ENCODE results near the gene SLC7A4. TPM values are rescaled to one million over a fixed set of nuclear protein-coding genes. Genes with fewer than 3 reads are reported as not detected.
A peak's percentile ranks its signal among the peaks of the same experiment; 100 is the strongest.

Gene SLC7A4
- total and polyA plus RNA-seq, 12 donors = 0.07 to 0.78 (median 0.17) TPM; not detected in 7

- Histone ChIP-seq H3K4me1 (peaks cover 15 to 39% (median 33%) of the 10 kb centered on the region in 9 donors), H3K27me3 (no peaks in the 10 kb centered on the region), H3K27ac (peak overlapping the region in 1 of 10 donors; percentile 54), H3K9me3 (no peaks in the 10 kb centered on the region), H3K36me3 (peaks cover 0 to 59% (median 29%) of the 10 kb centered on the region in 9 donors), H3K4me3 (peak overlapping the region in 2 of 10 donors; percentile 64 to 79)
- DNase-seq = no peak
- WGBS, 2 donors = 92 to 93% methylated on average over 27 of the region's 27 CpGs
- intact Hi-C loops (cut with DNase I) = loop anchor here in 4 of 10 donors (2.0 to 10.0 kb wide), 4 partner anchors 17 to 115 kb away; partner anchors contain the start of genes LZTR1 (in 2 of the 4), CRKL (in 1 of the 4) and LRRC74B (in 1 of the 4)
- TF ChIP-seq, protein P1, sequence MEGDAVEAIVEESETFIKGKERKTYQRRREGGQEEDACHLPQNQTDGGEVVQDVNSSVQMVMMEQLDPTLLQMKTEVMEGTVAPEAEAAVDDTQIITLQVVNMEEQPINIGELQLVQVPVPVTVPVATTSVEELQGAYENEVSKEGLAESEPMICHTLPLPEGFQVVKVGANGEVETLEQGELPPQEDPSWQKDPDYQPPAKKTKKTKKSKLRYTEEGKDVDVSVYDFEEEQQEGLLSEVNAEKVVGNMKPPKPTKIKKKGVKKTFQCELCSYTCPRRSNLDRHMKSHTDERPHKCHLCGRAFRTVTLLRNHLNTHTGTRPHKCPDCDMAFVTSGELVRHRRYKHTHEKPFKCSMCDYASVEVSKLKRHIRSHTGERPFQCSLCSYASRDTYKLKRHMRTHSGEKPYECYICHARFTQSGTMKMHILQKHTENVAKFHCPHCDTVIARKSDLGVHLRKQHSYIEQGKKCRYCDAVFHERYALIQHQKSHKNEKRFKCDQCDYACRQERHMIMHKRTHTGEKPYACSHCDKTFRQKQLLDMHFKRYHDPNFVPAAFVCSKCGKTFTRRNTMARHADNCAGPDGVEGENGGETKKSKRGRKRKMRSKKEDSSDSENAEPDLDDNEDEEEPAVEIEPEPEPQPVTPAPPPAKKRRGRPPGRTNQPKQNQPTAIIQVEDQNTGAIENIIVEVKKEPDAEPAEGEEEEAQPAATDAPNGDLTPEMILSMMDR (IDR thresholded peaks at IDR 0.05) = no peak
- no peak for ATAC-seq
Observed at GRCh38 chr22:20999350-21000206, 32.8 kb downstream of the SLC7A4 start.

DNA sequence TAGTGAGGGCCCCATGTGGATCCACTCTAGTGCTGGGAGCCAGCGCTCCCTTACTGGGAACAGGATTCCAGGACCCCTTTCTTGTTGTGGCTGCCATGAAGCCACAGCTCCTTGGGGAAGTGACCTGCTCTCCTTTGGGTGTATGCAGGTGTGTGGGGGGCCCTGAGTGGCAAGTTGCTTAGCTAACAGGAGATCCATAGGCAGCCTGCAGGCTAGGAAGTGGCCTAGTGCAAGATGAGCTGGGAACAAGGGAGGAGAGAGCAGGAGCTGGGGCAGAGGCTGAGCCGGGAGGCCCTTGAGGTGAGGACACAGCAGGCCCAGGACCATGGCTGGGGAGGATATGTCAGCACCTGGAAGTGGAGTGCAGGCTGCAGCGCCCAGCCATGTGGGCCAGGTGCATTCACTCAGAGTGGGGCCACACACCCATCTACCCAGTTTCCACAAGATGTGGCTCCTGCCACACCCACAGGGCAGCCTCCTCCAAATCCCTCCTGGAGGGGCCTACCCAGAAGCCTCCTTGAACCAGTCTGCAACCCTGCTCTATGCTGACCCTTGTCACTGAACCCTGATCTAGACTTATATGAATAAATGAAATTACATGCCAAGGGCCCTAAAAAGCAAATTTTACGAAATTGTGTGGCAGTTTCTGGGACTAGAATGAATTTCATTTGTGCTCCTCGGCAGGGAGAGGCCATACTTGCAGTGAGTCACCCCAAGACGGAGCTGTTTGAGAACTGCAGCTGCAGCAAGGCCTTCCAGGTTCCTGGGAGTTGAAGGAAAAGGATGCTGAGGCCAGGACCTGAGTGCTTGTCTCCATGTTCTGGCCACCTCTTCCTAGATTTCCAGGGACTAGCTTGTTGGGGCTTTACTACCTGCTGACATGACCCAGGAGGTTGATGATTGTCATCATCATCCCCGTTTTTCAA lies 33.7 kb downstream of the SLC7A4 start:
- 66 to 77% methylated on average over 7 of the region's 7 CpGs for WGBS, 2 donors
- Histone ChIP-seq H3K4me1 (peaks cover 15 to 33% (median 31%) of the 10 kb centered on the region in 9 donors), H3K36me3 (peaks cover 0 to 68% (median 29%) of the 10 kb centered on the region in 9 donors), H3K27me3 (no peaks in the 10 kb centered on the region), H3K4me3 (no peak overlapping the region), H3K9me3 (no peaks in the 10 kb centered on the region), H3K27ac (no peak overlapping the region)
- ATAC-seq = no peak
- intact Hi-C loops (cut with DNase I) = no loop called here
- TF ChIP-seq, protein P1 (IDR thresholded peaks at IDR 0.05) = no peak
- DNase-seq = no peak

DNA sequence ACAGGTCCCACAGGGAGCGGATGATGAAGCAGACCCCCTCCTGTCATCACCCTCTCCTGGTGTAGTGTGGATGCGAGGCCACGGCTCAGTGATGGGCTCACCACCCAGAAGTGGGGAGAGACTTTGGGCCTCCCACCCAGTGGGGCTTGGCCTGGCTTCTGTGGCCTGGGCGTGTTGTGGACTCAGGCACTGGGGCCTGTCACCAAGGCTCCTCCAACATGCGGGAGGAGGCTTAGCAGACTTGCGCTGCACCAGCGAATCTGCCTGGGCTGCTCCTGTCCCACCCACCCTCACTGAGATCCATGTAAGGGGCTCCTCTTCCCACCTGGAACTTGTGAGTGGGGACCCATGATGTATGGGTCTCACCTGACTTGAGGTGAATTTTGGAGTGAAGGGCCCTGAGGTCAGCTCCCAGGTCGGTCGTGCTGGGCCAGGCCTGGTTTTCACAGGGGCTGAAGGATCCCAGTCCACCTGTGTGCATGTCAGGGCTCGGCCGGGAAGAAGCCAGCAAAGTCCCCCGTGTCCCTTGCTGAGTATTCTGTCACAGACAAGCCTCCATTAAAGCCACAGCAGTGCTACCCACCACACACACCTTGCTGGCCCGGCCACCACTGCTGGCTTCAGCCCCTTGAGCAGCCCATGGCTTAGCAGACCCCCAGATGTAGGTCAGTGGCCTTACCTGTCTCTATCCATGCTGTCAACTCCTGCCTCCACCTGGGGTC lies 34.7 kb downstream of the SLC7A4 start:
- H3K9me3 ChIP-seq = no peaks in the 10 kb centered on the region
- H3K36me3 ChIP-seq = peaks cover 0 to 78% (median 31%) of the 10 kb centered on the region in 9 donors
- no peak overlapping the region for H3K27ac ChIP-seq
- ATAC-seq (no peak), DNase-seq (no peak)
- H3K27me3 ChIP-seq = no peaks in the 10 kb centered on the region
- no peak overlapping the region for H3K4me3 ChIP-seq
- peaks cover 12 to 24% (median 21%) of the 10 kb centered on the region in 9 donors for H3K4me1 ChIP-seq
- TF ChIP-seq, protein P1 (IDR thresholded peaks at IDR 0.05) = no peak
- intact Hi-C loops (cut with DNase I) = no loop called here
- 77 to 78% methylated on average over 13 of the region's 13 CpGs for WGBS, 2 donors
